Cortex of kidney (tissue), 1 donor: ENCODE results near the gene HOXB5.

Experiments used
- DNase-seq: peaks from one replicate; lab custom pipeline; 2025; lab: John Stamatoyannopoulos, UW

HOXB5 gene

GRCh38 chr17:48601539-48602425 is 8.2 kb upstream of the HOXB5 start:
- DNase-seq, result no peak

GRCh38 chr17:48601207-48601538 is 7.6 kb upstream of the HOXB5 start:
- no peak for DNase-seq

GRCh38 chr17:48600244-48601098 is 6.9 kb upstream of the HOXB5 start:
- DNase-seq, result no peak

- no peak for DNase-seq
These were observed 5.8 kb upstream of the HOXB5 start for GRCh38 chr17:48599354-48599753.

- no peak for DNase-seq
These were observed 5.2 kb upstream of the HOXB5 start for GRCh38 chr17:48598736-48599135.

- DNase-seq, result no peak
These were observed 4.4 kb upstream of the HOXB5 start for GRCh38 chr17:48597778-48598631.

- DNase-seq, result no peak
These were observed 3.9 kb upstream of the HOXB5 start for GRCh38 chr17:48597528-48597777.

- no peak for DNase-seq
These were observed 3.4 kb upstream of the HOXB5 start for GRCh38 chr17:48596735-48597527.

GRCh38 chr17:48596000-48596734 is 2.6 kb upstream of the HOXB5 start:
- DNase-seq, result no peak

- no peak for DNase-seq
These were observed 1.9 kb upstream of the HOXB5 start for GRCh38 chr17:48595278-48595999.

- no peak for DNase-seq
These were observed 1.1 kb upstream of the HOXB5 start for GRCh38 chr17:48594538-48595277.

- no peak for DNase-seq
These were observed 410 bp upstream of the HOXB5 start for GRCh38 chr17:48593840-48594537.

- no peak for DNase-seq
These were observed 1.0 kb downstream of the HOXB5 start for GRCh38 chr17:48592577-48592976.

GRCh38 chr17:48592057-48592514 is 1.5 kb downstream of the HOXB5 start:
- no peak for DNase-seq

- DNase-seq, result no peak
These were observed 2.1 kb downstream of the HOXB5 start for GRCh38 chr17:48591255-48592056.

- no peak for DNase-seq
These were observed 2.9 kb downstream of the HOXB5 start for GRCh38 chr17:48590607-48591161.

- DNase-seq, result no peak
These were observed 3.6 kb downstream of the HOXB5 start, which contains the start of gene HOXB3 for GRCh38 chr17:48589831-48590606. Gene HOXB3 (minus strand): TSS chr17:48590241. CDS start chr17:48552474, 37,767 bp downstream.
